Keratinocyte (primary cell): Measurements from ENCODE around the gene PRKAR1A. TPM values are rescaled to one million over a fixed set of nuclear protein-coding genes. Genes with fewer than 3 reads are reported as not detected.

Experiments used
- DNase-seq: peaks from one replicate; pipeline ENCODE4 v3.0.0-alpha.2; 2011; ENCODE audit warnings: low read depth, missing footprints, low spot score
- FAIRE-seq: peaks from 2 replicates; lab custom pipeline; 2011; peaks lifted over from hg19 to GRCh38; lab: Jason Lieb, UNC
- H2AFZ ChIP-seq: 2 replicates; pipeline ENCODE4 v1.6.0; 2012; ENCODE audit warnings: low read length, control low read depth, inconsistent platforms; ENCODE audit not compliant: control insufficient read depth
- H3K27ac ChIP-seq: 2 replicates; pipeline ENCODE4 v1.5.1; 2011; ENCODE audit warnings: low read length; ENCODE audit not compliant: control insufficient read depth, insufficient read depth
- H3K27me3 ChIP-seq: 3 replicates; pipeline ENCODE4 v1.6.0; 2011; ENCODE audit warnings: low read length; ENCODE audit not compliant: control insufficient read depth, insufficient read depth; ENCODE audit errors: extremely low read depth
- H3K36me3 ChIP-seq, 2 experiments: 2 replicates in 1 of 2; 3 replicates in 1 of 2; pipeline ENCODE4 v1.5.1; 2011; ENCODE audit warnings: low read length in 2 of 2, mild to moderate bottlenecking in 1 of 2; ENCODE audit not compliant: control insufficient read depth in 2 of 2, insufficient read depth in 2 of 2; ENCODE audit errors: extremely low read depth in 1 of 2
- H3K4me1 ChIP-seq: 3 replicates; pipeline ENCODE4 v1.5.1; 2011; ENCODE audit warnings: low read length; ENCODE audit not compliant: control insufficient read depth, insufficient read depth; ENCODE audit errors: extremely low read depth
- H3K4me2 ChIP-seq: 3 replicates; pipeline ENCODE4 v1.6.0; 2011; ENCODE audit warnings: low read depth, low read length; ENCODE audit not compliant: control insufficient read depth, insufficient read depth; ENCODE audit errors: extremely low read depth
- H3K4me3 ChIP-seq, 3 experiments: fragments of 200-600 bp in 1 of 3; sonication (generic) in 1 of 3; 2 replicates in 2 of 3; 3 replicates in 1 of 3; pipeline ENCODE4 v1.5.1; 2011 to 2016; ENCODE audit warnings: low read length in 3 of 3, mild to moderate bottlenecking in 3 of 3, control low read depth in 2 of 3, inconsistent platforms in 1 of 3, low read depth in 1 of 3, mixed read lengths in 1 of 3, mixed run types in 1 of 3, moderate library complexity in 1 of 3; ENCODE audit not compliant: control insufficient read depth in 2 of 3, insufficient read depth in 2 of 3; ENCODE audit errors: extremely low read depth in 1 of 3
- H3K79me2 ChIP-seq: 2 replicates; pipeline ENCODE4 v1.6.0; 2012; ENCODE audit warnings: low read length; ENCODE audit not compliant: control insufficient read depth, insufficient read depth
- H3K9ac ChIP-seq: 3 replicates; pipeline ENCODE4 v1.6.0; 2011; ENCODE audit warnings: low read length; ENCODE audit not compliant: control insufficient read depth, insufficient read depth; ENCODE audit errors: extremely low read depth
- H3K9me1 ChIP-seq: 3 replicates; pipeline ENCODE4 v1.6.0; 2011; ENCODE audit warnings: low read length; ENCODE audit not compliant: control insufficient read depth, insufficient read depth; ENCODE audit errors: extremely low read depth
- H3K9me3 ChIP-seq: 2 replicates; pipeline ENCODE4 v1.5.1; 2012; ENCODE audit warnings: low read depth, low read length; ENCODE audit not compliant: control insufficient read depth
- H4K20me1 ChIP-seq: 3 replicates; pipeline ENCODE4 v1.6.0; 2011; ENCODE audit warnings: low read length; ENCODE audit not compliant: control insufficient read depth, insufficient read depth; ENCODE audit errors: extremely low read depth
- EZH2 ChIP-seq: IDR thresholded peaks from one replicate; pipeline ENCODE4 v1.6.1; 2012; ENCODE audit warnings: inconsistent platforms, mild to moderate bottlenecking, low read length, moderate library complexity
- dilution Hi-C: fragments of 300-500 bp; cut with MboI; formaldehyde crosslinking; loops from one replicate; pipeline ENCODE4 v1.7.0; 2020; ENCODE audit warnings: low sequenced_read_pairs; ENCODE audit not compliant: extremely low pct_ligation_motif_present
- polyA plus RNA-seq, 5 experiments: library from polyadenylated mRNA; depleted of rRNA in 3 of 5; stranded (reverse) in 3 of 5; stranded (forward) in 1 of 5; unstranded in 1 of 5; fragments of >200 nt; gene quantifications; 1 replicate in 1 of 5; 2 replicates in 3 of 5; 3 replicates in 1 of 5; pipeline versions ENCODE4 v1.2.1 to v1.2.3, GENCODE V29; 2011 to 2012; ENCODE audit warnings: missing spikeins in 2 of 5, low read depth in 1 of 5, low replicate concordance in 1 of 5
- TF ChIP-seq, protein P1 (sequence below), 3 experiments: IDR thresholded peaks in 1 of 3; conservative IDR thresholded peaks in 1 of 3; optimal IDR thresholded peaks in 1 of 3; 2 replicates in 2 of 3; 3 replicates in 1 of 3; pipeline versions ENCODE3 to v1.5.1; 2011; ENCODE audit warnings: low read length in 3 of 3, mild to moderate bottlenecking in 3 of 3, moderate library complexity in 2 of 3, control low read depth in 1 of 3, inconsistent platforms in 1 of 3; ENCODE audit not compliant: insufficient read depth in 2 of 3; ENCODE audit errors: extremely low read depth in 1 of 3

Gene PRKAR1A
- polyA plus RNA-seq, 1 donor (not counting 4 experiments of a cell fraction or from before 2014, with no cell fraction given) = 212 TPM

DNA sequence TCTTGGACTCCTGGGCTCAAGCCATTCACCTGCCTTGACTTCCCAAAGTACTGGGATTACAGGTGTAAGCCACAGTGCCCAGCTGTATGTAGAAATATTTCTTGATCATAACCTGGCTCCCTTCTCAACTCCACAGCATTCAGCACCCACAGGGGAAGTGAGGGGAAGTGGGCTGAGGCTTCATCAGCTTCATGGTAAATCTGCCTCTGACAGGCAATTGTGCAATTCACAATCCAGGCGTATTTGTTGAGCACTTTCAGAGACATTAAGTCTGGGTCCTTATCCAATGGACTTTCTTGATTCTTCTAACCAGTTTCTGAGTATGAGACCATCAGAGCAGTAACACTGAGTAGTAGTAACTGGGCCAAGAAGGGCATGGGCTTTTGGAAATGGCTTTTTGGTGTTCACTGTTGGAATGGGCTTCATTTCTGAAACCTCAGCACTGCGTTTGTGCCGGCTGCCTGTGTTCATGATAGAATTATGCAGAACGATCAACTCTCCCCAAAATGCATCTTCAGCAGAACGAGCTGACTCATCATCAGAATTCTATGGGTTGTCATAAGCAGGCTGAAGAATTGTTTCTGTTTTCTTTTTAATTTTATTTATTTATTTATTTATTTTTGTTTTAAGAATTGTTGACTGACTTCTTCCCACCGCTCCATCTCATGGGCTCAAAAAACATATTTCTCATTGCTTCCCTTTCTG lies 60.1 kb downstream of the PRKAR1A start:
- H3K9me1 ChIP-seq = no peaks in the 10 kb centered on the region
- FAIRE-seq = peak; percentile 51
- H3K9ac ChIP-seq = no peak overlapping the region
- no peak overlapping the region for H3K4me3 ChIP-seq
- H3K27me3 ChIP-seq = no peaks in the 10 kb centered on the region
- no peak overlapping the region for H3K4me2 ChIP-seq
- H2AFZ ChIP-seq = no peak overlapping the region
- no peaks in the 10 kb centered on the region for H4K20me1 ChIP-seq
- dilution Hi-C loops = no loop called here
- TF ChIP-seq, protein P1, sequence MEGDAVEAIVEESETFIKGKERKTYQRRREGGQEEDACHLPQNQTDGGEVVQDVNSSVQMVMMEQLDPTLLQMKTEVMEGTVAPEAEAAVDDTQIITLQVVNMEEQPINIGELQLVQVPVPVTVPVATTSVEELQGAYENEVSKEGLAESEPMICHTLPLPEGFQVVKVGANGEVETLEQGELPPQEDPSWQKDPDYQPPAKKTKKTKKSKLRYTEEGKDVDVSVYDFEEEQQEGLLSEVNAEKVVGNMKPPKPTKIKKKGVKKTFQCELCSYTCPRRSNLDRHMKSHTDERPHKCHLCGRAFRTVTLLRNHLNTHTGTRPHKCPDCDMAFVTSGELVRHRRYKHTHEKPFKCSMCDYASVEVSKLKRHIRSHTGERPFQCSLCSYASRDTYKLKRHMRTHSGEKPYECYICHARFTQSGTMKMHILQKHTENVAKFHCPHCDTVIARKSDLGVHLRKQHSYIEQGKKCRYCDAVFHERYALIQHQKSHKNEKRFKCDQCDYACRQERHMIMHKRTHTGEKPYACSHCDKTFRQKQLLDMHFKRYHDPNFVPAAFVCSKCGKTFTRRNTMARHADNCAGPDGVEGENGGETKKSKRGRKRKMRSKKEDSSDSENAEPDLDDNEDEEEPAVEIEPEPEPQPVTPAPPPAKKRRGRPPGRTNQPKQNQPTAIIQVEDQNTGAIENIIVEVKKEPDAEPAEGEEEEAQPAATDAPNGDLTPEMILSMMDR (optimal IDR thresholded peaks at IDR 0.05 in 1 of 3, IDR thresholded peaks at IDR 0.05 in 1 of 3, conservative IDR thresholded peaks at IDR 0.05 in 1 of 3; ENCODE audit: extremely low read depth in 1 of 3, insufficient read depth in 2 of 3, low read length in 3 of 3) = no peak
- no peak for TF ChIP-seq EZH2
- H3K4me1 ChIP-seq = no peaks in the 10 kb centered on the region
- no peak for DNase-seq
- no peaks in the 10 kb centered on the region for H3K36me3 ChIP-seq
- no peak overlapping the region for H3K27ac ChIP-seq
- no peaks in the 10 kb centered on the region for H3K79me2 ChIP-seq
- H3K9me3 ChIP-seq = no peaks in the 10 kb centered on the region

DNA sequence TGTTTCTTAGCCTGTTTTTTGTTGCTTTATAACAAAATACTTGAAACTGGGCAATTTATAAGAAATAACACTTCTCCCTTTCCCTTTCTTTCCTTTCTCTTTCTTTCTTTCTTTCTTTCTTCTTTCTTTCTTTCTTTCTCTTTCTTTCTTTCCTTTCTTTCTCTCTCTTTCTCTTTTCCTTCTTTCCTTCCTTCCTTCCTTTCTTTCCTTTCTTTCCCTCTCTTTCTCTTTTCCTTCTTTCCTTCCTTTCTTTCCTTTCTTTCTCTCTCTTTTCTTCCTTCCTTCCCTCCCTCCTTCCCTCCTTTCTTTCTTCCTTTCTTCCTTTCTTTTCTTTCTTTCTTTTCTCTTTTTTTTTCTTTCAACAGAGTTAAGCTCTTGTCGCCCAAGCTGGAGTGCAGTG lies 61.1 kb downstream of the PRKAR1A start:
- no peak for TF ChIP-seq EZH2
- TF ChIP-seq, protein P1 (optimal IDR thresholded peaks at IDR 0.05 in 1 of 3, IDR thresholded peaks at IDR 0.05 in 1 of 3, conservative IDR thresholded peaks at IDR 0.05 in 1 of 3; ENCODE audit: extremely low read depth in 1 of 3, insufficient read depth in 2 of 3, low read length in 3 of 3) = no peak
- no peaks in the 10 kb centered on the region for H3K36me3 ChIP-seq
- H3K4me1 ChIP-seq = no peaks in the 10 kb centered on the region
- no peaks in the 10 kb centered on the region for H4K20me1 ChIP-seq
- H3K4me3 ChIP-seq = no peak overlapping the region
- DNase-seq (no peak), FAIRE-seq (no peak)
- dilution Hi-C loops = no loop called here
- H2AFZ ChIP-seq = no peak overlapping the region
- no peaks in the 10 kb centered on the region for H3K9me1 ChIP-seq
- no peaks in the 10 kb centered on the region for H3K79me2 ChIP-seq
- no peaks in the 10 kb centered on the region for H3K9me3 ChIP-seq
- no peak overlapping the region for H3K4me2 ChIP-seq
- no peak overlapping the region for H3K27ac ChIP-seq
- no peaks in the 10 kb centered on the region for H3K27me3 ChIP-seq
- no peak overlapping the region for H3K9ac ChIP-seq
